ENCODE measurements around the gene CLMP.
A peak's percentile ranks its signal among the peaks of the same experiment; 100 is the strongest.

Gene CLMP

DNA sequence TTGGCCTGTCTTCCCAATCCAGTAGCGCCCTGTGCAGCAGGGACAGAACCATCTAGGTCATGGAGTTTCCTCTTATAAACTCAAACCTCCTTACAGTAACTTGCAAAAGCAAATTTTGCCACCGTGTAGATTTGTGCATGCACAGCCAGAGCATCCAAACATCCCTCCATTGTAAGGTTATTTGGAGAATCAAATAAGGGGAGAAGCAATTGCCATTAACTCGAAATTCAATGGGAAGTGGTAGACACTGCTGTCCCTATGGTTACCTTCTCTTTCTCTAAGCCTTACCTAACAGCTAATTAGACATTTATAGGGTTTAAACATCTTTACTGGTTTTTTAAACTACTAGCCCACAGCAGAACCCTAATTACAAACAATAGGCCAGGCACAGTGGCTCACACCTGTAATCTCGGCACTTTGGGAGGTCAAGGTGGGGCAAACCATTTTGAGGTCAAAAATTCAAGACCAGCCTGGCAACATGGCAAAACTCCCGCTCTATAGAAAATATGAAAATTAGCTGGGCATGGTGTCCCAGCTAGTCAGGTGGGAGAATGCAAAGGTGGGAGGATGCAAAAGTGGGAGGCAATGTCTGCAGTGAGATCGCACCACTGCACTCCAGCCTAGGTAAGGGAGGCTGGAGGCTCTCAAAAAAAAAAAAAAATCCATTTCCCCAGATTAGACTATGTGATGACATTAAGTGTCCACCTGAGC lies 139.7 kb downstream of the CLMP start:
- peaks cover 72 to 84% (median 78%) of the 10 kb centered on the region in 11 experiments for H3K36me3 ChIP-seq

DNA sequence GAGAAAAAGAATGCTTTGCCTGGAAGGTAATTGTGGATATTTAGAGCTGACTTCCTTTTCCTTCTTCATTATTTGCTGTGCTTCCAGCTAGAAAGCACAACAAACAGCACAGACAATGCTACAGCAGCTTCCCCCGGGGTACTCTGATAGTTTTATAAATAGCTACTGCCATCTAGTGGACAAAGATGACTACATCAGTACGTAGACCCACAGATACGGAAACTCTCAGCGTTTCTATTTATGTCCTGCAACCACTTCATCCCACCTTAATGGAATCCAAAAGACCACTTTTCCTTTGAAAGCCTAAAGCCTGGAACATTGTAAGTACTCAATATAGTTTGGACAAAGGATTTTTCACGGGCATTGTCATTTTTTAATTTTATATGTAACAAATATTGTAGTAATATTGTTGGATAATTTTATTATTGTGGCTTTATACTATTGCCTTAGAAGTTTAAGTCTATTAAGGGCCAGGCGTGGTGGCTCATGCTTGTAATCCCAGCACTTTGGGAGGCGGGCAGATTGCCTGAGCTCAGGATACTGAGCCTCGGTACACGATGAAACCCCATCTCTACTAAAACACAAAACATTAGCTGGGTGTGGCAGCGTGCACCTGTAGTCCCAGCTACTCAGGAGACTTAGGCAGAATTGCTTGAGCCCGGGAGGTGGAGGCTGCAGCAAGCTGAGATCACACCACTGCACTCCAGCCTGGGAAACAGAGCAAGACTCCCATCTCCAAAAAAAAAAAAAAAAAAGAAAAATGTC lies 140.6 kb downstream of the CLMP start:
- Histone ChIP-seq H3K4me1 (peaks cover 29 to 39% (median 34%) of the 10 kb centered on the region in 10 experiments), H3K4me3 (no peak overlapping the region), H3K27me3 (no peaks in the 10 kb centered on the region), H3K27ac (no peak overlapping the region), H3K36me3 (peaks cover 63 to 76% (median 69%) of the 10 kb centered on the region in 11 experiments), H3K4me2 (no peak overlapping the region; a peak in 1 of 22 replicates), H3K9ac (no peak overlapping the region), H3K9me3 (replicated peaks in 1 of 11) (no peaks in the 10 kb centered on the region; a peak in 2 of 22 replicates), H4K20me1 (peaks cover 64 to 86% (median 73%) of the 10 kb centered on the region in 11 experiments)
- TF ChIP-seq Cebpa-rat (IDR thresholded peaks at IDR 0.05): no peak

More for the DNA sequence above, 139.7 kb downstream of the CLMP start:
- H3K27me3 ChIP-seq: no peaks in the 10 kb centered on the region
- H3K9ac ChIP-seq: peak overlapping the region in 1 of 11 experiments; percentile 12; a peak in 1 of 22 replicates
- no peak overlapping the region for H3K27ac ChIP-seq
- H3K4me2 ChIP-seq: peak overlapping the region in 4 of 11 experiments; percentile 80 to 95 (median 93); a peak in 3 of 22 replicates
- peak overlapping the region in 1 of 10 experiments; percentile 12; a peak in 2 of 20 replicates for H3K4me3 ChIP-seq
- peaks cover 31 to 43% (median 36%) of the 10 kb centered on the region in 10 experiments for H3K4me1 ChIP-seq
- TF ChIP-seq Cebpa-rat (IDR thresholded peaks at IDR 0.05): no peak
- H4K20me1 ChIP-seq: peaks cover 72 to 95% (median 82%) of the 10 kb centered on the region in 11 experiments
- H3K9me3 ChIP-seq (replicated peaks in 1 of 11): peaks cover 0 to 8% (median 0%) of the 10 kb centered on the region in 11 experiments; a peak in 5 of 22 replicates

DNA sequence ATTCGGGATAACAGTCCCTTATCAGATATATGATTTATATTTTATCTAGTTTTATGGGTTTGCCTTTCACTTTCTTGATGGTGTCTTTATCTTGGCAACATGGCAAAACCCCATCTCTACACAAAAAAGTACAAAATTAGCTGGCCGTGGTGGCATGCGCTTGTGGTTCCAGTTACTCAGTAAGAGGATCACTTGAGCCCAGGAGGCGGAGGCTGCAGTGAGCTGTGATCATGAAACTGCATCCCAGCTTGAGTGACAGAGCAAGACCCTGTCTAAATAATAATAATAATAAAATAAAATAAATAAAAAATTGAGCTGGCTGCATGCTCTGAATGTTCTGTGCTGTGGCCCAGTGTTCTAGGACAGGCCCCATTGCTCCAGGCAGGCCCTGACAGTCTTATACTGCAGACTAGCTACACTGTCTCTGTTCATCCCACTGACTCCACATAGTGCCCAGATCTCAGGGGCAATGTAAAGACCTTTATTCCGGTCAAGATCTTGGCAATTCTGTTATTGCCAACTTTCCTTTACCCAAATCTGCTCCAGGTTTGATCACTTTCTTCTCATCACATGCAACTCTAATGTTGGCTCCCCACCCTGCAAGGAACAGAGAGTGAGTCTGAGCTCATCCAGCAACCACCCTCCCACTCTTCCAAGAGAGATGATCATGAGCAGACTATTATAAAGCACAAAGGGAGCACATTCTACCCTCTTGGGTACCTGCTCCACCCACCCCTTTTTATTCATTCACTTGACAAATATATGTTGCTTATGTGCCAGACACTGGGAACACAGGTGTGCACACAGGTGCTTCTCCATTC lies 141.9 kb downstream of the CLMP start:
- H3K4me3 ChIP-seq: no peak overlapping the region
- H3K9ac ChIP-seq: no peak overlapping the region
- H3K9me3 ChIP-seq (replicated peaks in 1 of 11): no peaks in the 10 kb centered on the region
- H3K4me2 ChIP-seq: no peak overlapping the region
- no peak for TF ChIP-seq Cebpa-rat (IDR thresholded peaks at IDR 0.05)
- H3K4me1 ChIP-seq: peaks cover 15 to 26% (median 22%) of the 10 kb centered on the region in 10 experiments
- H3K27me3 ChIP-seq: no peaks in the 10 kb centered on the region
- H3K36me3 ChIP-seq: peaks cover 50 to 62% (median 56%) of the 10 kb centered on the region in 11 experiments
- H3K27ac ChIP-seq: no peak overlapping the region
- peaks cover 50 to 73% (median 60%) of the 10 kb centered on the region in 11 experiments for H4K20me1 ChIP-seq

DNA sequence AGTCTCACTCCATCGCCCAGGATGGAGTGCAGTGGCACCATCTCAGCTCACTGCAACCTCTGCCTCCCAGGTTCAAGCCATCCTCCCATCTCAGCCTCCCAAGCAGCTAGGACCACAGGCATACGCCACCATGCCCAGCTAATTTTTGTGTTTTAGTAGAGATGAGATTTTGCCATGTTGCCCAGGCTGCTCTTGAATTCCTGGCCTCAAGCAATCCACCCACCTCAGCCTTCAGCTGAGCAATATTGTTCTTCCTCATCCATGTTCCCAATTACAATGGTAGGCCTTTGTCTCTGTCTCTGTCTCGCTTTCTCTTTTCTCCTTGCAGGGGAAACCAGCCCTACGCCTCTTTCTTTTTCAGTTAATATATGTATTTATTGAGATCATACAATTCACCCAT lies 143.4 kb downstream of the CLMP start:
- no peaks in the 10 kb centered on the region for H3K27me3 ChIP-seq
- peaks cover under 1 to 11% (median 7%) of the 10 kb centered on the region in 10 experiments; a peak in 17 of 20 replicates for H3K4me1 ChIP-seq
- H3K4me2 ChIP-seq: no peak overlapping the region
- no peak overlapping the region for H3K9ac ChIP-seq
- peaks cover 35 to 47% (median 41%) of the 10 kb centered on the region in 11 experiments for H3K36me3 ChIP-seq
- peaks cover 35 to 58% (median 45%) of the 10 kb centered on the region in 11 experiments for H4K20me1 ChIP-seq
- TF ChIP-seq Cebpa-rat (IDR thresholded peaks at IDR 0.05): 0 out of 22 replicates have a peak, but pooled peaks of 1 of the 11 experiments have one; percentile 10
- no peak overlapping the region for H3K27ac ChIP-seq
- no peaks in the 10 kb centered on the region for H3K9me3 ChIP-seq (replicated peaks in 1 of 11)
- H3K4me3 ChIP-seq: no peak overlapping the region

DNA sequence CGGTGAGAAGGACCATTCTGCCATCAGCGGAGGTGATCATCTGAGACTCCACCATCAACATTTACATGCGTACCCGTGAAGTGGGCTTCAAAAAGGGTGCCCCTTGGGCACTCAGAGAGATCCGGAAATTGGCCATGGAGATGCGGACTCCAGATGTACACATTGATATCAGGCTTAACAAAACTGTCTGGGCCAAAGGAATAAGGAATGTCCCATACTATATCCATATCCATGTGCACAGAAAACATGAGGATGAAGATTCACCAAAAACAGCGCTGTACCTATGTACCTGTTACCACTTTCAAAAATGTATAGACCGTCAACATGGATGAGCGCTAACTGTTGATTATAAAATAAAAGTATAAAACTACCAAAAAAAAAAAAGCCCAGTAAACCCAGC lies 143.9 kb downstream of the CLMP start:
- Histone ChIP-seq H3K9ac (no peak overlapping the region), H3K27me3 (no peaks in the 10 kb centered on the region), H3K4me2 (no peak overlapping the region), H4K20me1 (peaks cover 30 to 53% (median 40%) of the 10 kb centered on the region in 11 experiments), H3K9me3 (replicated peaks in 1 of 11) (no peaks in the 10 kb centered on the region), H3K4me3 (no peak overlapping the region), H3K4me1 (peaks cover 0 to 6% (median 2%) of the 10 kb centered on the region in 10 experiments; a peak in 12 of 20 replicates), H3K27ac (no peak overlapping the region), H3K36me3 (peaks cover 30 to 42% (median 36%) of the 10 kb centered on the region in 11 experiments)
- no peak for TF ChIP-seq Cebpa-rat (IDR thresholded peaks at IDR 0.05)

DNA sequence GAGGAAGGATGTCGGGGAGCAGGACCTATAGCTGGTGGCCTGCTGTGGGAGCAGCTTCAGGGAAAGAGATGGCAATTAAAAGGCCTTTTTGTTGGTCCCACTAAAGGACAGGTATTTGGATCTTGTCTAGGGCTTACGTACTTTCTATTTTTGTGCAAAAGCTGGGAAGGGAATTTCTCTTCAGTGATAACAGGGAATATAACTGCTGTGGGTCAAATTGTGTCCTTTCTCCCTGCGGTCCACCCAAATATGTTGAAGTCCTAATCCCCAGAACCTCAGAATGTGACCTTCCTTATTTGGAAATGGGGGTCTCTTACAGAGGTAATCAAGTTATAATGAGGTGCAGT lies 147.1 kb downstream of the CLMP start:
- H3K4me2 ChIP-seq: no peak overlapping the region
- H3K9ac ChIP-seq: no peak overlapping the region
- H4K20me1 ChIP-seq: peaks cover 0 to 21% (median 8%) of the 10 kb centered on the region in 11 experiments; a peak in 16 of 22 replicates
- H3K36me3 ChIP-seq: peaks cover 0 to 12% (median 5%) of the 10 kb centered on the region in 11 experiments; a peak in 14 of 22 replicates
- no peak overlapping the region for H3K4me3 ChIP-seq
- no peaks in the 10 kb centered on the region for H3K27me3 ChIP-seq
- H3K9me3 ChIP-seq (replicated peaks in 1 of 11): no peaks in the 10 kb centered on the region
- no peaks in the 10 kb centered on the region for H3K4me1 ChIP-seq
- no peak overlapping the region for H3K27ac ChIP-seq
- no peak for TF ChIP-seq Cebpa-rat (IDR thresholded peaks at IDR 0.05)

DNA sequence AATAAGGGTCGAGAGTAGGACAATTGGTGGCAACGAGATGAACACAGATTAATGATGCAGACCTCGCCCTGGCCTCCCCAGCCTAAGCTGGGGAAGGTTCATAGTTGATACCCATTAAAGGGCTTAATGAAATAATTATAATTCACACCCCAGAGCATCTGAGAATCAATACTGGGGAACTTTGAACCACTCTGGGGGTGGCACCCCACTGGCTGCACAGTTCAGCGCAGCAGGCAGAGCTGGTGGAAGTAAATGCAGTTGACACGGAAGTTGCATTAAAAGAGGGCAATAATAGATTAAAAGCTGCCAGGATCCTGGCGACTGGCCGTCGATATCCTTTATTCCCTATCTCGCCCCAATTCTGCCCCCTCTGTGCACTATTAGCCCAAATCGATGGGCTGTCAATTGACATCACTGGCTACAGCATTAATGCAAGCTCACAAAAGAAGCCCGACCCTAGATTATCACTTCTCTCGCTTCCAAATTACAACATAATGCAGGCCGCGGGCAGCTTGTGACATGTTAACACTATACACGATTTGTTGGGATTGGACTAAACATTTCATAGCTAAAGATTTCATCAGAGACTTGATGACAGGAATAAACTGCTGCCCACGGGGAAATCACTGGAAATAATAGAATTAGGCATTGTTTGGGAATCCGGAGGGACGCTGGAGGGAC lies 147.6 kb downstream of the CLMP start:
- peaks cover 0 to 15% (median 3%) of the 10 kb centered on the region in 11 experiments; a peak in 13 of 22 replicates for H4K20me1 ChIP-seq
- H3K4me3 ChIP-seq: no peak overlapping the region
- no peak overlapping the region for H3K27ac ChIP-seq
- TF ChIP-seq Cebpa-rat (IDR thresholded peaks at IDR 0.05): no peak
- no peak overlapping the region for H3K4me2 ChIP-seq
- no peaks in the 10 kb centered on the region for H3K9me3 ChIP-seq (replicated peaks in 1 of 11)
- H3K9ac ChIP-seq: no peak overlapping the region
- H3K27me3 ChIP-seq: no peaks in the 10 kb centered on the region
- peaks cover 0 to 7% (median 0%) of the 10 kb centered on the region in 11 experiments; a peak in 5 of 22 replicates for H3K36me3 ChIP-seq
- no peaks in the 10 kb centered on the region for H3K4me1 ChIP-seq

Measured in BLaER1 treated with 17β-estradiol and CSF1 and Interleukin-3, amounts not matched to agents 10 nM and 100 nM (cell line).